Mesodermal cell (in vitro differentiated cells): ENCODE results near the gene OR51D1. TPM values are rescaled to one million over a fixed set of nuclear protein-coding genes. Genes with fewer than 3 reads are reported as not detected.

ENCODE experiments used
- H3K27ac ChIP-seq: 2 replicates; pipeline ENCODE4 v1.7.0; 2013; ENCODE audit warnings: mild to moderate bottlenecking, low read depth, low read length, moderate library complexity; ENCODE audit not compliant: severe bottlenecking
- H3K36me3 ChIP-seq: 2 replicates; pipeline ENCODE4 v1.7.1; 2013; ENCODE audit warnings: mild to moderate bottlenecking, low read length, moderate library complexity; ENCODE audit not compliant: control insufficient read depth, insufficient read depth
- H3K4me1 ChIP-seq: one replicate; pipeline ENCODE4 v1.7.1; 2013; ENCODE audit warnings: mild to moderate bottlenecking, low read length; ENCODE audit not compliant: insufficient read depth, control insufficient read depth, poor library complexity, severe bottlenecking
- H3K4me3 ChIP-seq: 2 replicates; pipeline ENCODE4 v1.7.0; 2013; ENCODE audit warnings: low read length, control low read depth, mild to moderate bottlenecking; ENCODE audit not compliant: insufficient read depth, poor library complexity, severe bottlenecking; ENCODE audit errors: extremely low read depth
- H3K9me3 ChIP-seq: 2 replicates; pipeline ENCODE4 v1.7.1; 2013; ENCODE audit warnings: mild to moderate bottlenecking, low read length, moderate library complexity; ENCODE audit not compliant: control insufficient read depth
- WGBS, 2 experiments: methylation state at CpG; one replicate each; pipeline ENCODE4 v1.1.5; 2013; ENCODE audit warnings: missing lambda C conversion rate in 2 of 2; ENCODE audit not compliant: insufficient coverage in 2 of 2; 5-methylcytosine and 5-hydroxymethylcytosine counted together
- polyA plus RNA-seq, 2 experiments: library from polyadenylated mRNA; stranded (reverse); fragments of 50-300 nt; gene quantifications; one replicate each; pipeline ENCODE4 v1.2.3, GENCODE V29; 2013

The OR51D1 gene, protein sequence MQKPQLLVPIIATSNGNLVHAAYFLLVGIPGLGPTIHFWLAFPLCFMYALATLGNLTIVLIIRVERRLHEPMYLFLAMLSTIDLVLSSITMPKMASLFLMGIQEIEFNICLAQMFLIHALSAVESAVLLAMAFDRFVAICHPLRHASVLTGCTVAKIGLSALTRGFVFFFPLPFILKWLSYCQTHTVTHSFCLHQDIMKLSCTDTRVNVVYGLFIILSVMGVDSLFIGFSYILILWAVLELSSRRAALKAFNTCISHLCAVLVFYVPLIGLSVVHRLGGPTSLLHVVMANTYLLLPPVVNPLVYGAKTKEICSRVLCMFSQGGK
- not detected for polyA plus RNA-seq (2013, experiment 1 of 2)
- not detected for polyA plus RNA-seq (2013, experiment 2 of 2)

DNA sequence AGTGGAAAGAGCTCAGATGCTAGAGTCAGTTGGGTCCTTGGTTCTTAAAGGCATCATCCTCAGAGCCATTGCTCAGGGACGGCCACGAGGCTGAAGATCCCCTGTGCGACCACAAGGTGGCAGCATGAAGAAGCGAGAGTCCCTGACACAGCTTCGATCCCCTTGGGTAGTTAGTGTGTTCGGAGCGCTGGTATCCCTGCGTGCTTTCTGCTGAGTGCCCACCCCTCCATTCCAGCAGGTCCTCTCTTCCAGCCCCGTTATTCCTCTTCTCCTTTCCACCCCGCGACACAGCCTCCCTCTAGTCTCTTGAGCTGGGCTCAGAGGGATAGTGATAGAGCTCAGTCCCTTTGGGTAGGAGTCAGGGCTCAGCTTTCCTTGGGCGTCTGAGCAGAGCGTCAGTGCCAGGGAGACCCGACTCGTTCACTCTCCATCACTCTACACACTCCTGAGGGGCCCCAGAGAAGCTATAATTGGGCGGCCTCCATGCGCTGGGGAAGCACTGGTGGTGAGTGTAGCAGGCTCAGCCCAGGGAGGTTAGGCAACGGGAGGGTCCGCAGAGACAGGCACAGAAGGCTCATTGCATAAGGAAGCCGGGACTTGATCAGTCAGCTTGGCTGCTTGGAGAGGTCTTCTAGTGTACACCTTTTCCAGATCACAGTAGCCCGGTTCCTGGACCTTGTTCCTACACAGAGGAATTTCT is at the start of gene OR51D1:
TSS of gene OR51D1 (plus strand) at position 516 of the 700 bp plus-strand sequence. CDS start 2,314 bp downstream, outside the sequence.
- Histone ChIP-seq H3K4me3 (no peak within 1 kb of the TSS), H3K4me1 (peaks cover 5% of the 10 kb centered on the region), H3K9me3 (no peaks in the 10 kb centered on the region), H3K36me3 (no peaks in the 10 kb centered on the region), H3K27ac (no peak within 1 kb of the TSS)
- 39 to 41% methylated on average over 9 to 13 of the region's 21 CpGs for WGBS, 2 experiments

DNA sequence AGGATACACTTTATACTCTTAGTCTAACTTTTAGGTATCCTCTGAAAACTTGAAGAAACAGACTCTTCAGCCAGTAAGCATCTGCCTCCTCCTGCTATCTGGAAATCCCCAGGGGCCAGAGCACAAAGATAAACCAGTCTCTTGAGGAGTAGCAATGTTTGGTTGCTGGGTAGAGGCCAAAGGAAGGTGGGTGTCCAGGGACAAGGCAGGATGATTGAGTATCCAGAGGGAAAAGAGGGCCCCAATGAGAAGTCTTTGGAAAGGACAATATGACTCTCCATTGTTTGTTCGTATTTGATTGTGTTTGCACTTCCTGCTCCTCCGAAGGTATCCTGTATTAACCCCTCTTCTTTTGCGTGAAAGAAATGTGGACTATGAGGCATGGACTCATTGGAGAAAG is 48.3 kb upstream of the OR51D1 start:
- H3K36me3 ChIP-seq, result no peaks in the 10 kb centered on the region
- 80% methylated on average over 1 of the region's 3 CpGs; no CpG with 5 or more reads in 1 of the 2 experiments for WGBS, 2 experiments
- no peaks in the 10 kb centered on the region for H3K4me1 ChIP-seq
- no peak overlapping the region for H3K27ac ChIP-seq
- H3K4me3 ChIP-seq, result no peak overlapping the region
- H3K9me3 ChIP-seq, result no peaks in the 10 kb centered on the region

DNA sequence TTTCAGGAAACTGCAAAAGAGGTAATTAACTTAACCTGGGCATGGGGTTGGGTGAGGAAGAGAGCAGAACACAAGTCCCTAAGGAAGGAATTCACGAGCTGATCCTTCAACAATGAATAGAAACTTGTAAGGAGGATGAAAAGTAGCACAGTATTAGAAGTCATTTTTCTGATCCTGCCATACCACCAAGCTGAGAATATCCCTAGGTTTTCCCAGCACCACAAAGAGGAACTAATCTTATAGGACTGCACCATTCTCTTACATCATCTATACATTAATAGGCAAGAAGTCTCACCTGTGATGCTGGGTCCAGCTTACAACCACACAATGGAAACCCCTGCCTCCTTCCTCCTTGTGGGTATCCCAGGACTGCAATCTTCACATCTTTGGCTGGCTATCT is 43.5 kb upstream of the OR51D1 start, which contains the start of gene OR52I1:
TSS of gene OR52I1 (plus strand) at position 301 of the 400 bp plus-strand sequence. CDS start at position 301, 0 bp downstream.
- Histone ChIP-seq H3K4me3 (no peak within 1 kb of the TSS), H3K36me3 (no peaks in the 10 kb centered on the region), H3K9me3 (no peaks in the 10 kb centered on the region), H3K27ac (no peak within 1 kb of the TSS), H3K4me1 (no peaks in the 10 kb centered on the region)
- WGBS, 2 experiments, result no CpG with 5 or more reads among the region's 1 CpG

DNA sequence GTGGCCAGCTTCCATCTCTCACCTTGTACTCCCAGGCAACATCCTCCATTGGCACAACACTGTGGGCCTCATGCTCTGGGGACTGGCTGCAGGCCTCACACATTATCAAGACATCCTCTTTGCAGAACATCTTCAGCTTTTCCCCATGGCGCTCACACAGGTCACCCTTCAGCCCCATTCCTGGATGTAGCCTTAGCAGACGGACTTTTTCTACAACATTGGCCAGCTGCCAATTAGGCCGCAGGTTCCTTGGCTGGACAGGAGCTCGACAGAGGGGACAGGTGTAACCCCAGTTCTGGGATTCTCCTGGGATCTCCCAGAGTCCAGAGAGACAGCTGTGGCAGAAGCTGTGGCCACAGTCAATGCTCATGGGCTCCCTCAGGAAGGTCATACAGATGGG is 32.2 kb upstream of the OR51D1 start:
- Histone ChIP-seq H3K27ac (no peak overlapping the region), H3K4me3 (no peak overlapping the region), H3K4me1 (no peaks in the 10 kb centered on the region), H3K36me3 (peaks cover 8% of the 10 kb centered on the region), H3K9me3 (no peaks in the 10 kb centered on the region)
- 89 to 95% methylated on average over 4 of the region's 4 CpGs for WGBS, 2 experiments

DNA sequence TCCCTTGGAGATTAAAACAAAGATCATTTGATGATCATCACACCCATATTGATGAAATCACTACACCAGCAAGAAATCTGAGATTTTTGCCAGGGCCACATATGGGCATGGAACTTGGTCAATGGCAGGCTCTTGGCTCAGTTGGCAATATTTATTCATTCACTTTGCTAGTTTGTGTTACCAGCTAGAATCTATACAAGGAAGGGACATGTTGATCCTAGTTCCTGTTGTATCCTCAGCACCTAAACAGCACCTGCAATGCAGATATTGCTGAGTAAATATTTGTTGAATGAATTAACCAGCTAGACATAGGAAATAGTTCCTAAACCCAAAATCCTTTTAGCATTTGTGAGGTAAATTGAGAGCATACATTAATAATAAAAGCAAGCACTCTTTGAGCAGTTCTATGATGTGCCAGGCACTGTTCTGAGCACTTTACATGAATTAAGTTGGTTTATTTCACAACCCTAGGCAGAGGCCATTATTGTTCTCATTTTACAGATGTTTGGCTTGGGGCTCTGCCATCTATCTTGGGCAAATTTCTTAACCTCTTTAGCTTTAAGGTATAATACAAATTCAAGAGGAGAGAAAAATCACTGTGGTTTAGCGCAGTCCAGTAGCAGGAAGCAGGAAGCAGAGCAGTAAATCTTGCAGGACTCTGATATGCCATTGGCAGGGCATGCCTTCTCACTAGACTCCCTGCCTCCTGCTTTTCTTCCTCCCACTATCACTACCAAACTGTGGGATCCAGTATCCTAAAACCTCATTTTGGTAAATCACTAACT is 30.9 kb upstream of the OR51D1 start:
- Histone ChIP-seq H3K36me3 (peaks cover under 1% of the 10 kb centered on the region), H3K4me1 (no peaks in the 10 kb centered on the region), H3K9me3 (no peaks in the 10 kb centered on the region), H3K27ac (no peak overlapping the region), H3K4me3 (no peak overlapping the region)
- 80 to 100% methylated on average over 1 of the region's 1 CpG for WGBS, 2 experiments

DNA sequence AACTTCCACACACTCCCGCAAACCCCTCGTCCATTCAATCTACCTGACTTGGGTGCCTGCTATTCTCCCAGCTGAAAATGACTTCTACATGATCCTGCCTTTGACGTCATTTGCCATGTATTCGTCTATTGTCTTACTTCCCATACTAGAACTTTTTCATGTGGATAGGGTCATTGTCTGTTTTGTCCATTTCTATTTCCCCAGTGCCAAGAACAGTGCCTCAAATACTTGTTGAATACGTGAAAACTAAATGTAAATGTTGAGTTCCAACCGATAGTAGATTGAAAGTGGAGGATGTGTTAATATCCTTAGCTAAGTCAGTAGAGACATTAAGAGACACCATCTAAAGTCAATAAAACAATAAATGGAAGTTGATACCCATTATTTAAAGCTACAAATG is 30.2 kb upstream of the OR51D1 start:
- peak overlapping the region; percentile 58 for H3K4me3 ChIP-seq
- WGBS, 2 experiments, result 76 to 93% methylated on average over 3 to 4 of the region's 6 CpGs
- H3K9me3 ChIP-seq, result no peaks in the 10 kb centered on the region
- no peak overlapping the region for H3K27ac ChIP-seq
- no peaks in the 10 kb centered on the region for H3K4me1 ChIP-seq
- H3K36me3 ChIP-seq, result no peaks in the 10 kb centered on the region

DNA sequence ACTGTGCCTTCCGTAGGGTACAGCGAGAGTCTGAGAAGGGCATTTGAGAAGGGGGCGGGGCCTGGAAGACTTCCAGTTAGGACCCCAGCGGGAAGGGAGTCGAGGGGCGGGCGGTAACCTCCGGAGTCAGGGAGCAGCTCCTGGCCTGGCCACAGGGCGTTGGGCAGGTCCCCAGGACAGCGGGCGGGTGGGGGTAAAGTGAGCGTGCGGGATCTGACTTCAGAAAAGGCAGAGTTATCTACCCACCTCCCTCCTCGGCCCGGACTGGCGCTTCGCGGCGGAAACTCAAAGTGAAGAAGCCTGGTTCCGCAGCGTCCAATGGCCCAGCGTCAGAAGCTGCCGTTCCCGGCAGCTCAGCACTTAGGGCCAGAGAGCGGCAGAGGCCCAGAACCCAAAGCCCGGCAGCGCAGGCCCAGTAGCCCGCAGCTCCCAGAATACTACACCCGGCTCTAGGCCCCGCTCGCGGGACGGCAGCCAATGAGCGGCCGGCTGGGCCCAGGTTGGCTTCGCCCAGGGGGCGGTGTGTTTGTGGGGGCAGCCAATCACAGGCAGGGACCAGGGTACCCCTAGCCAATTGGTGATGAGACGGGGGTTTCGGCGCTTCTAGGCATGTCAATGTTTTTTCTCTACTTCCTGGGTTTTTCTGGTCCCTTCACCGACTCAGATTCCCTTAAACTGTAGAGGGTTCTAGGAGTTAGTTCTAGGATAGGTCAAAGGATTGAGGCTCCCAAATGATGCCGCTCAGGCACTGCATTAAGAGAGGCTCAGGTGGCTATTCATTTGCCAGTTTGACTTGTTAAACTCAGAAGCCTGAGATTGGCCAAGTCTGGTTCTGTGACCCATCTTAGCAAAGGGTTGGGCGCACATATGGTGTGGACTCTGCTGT is 29.3 kb upstream of the OR51D1 start, which contains the start of gene TRIM68:
TSS of gene TRIM68 (minus strand) at position 451 of the 886 bp plus-strand sequence. CDS start 2,727 bp downstream, outside the sequence.
- 8% methylated on average over 29 to 33 of the region's 43 CpGs for WGBS, 2 experiments
- Histone ChIP-seq H3K4me3 (peak within 1 kb of the TSS; percentile 58), H3K9me3 (no peaks in the 10 kb centered on the region), H3K36me3 (no peaks in the 10 kb centered on the region), H3K27ac (peak within 1 kb of the TSS; percentile 86), H3K4me1 (no peaks in the 10 kb centered on the region)

DNA sequence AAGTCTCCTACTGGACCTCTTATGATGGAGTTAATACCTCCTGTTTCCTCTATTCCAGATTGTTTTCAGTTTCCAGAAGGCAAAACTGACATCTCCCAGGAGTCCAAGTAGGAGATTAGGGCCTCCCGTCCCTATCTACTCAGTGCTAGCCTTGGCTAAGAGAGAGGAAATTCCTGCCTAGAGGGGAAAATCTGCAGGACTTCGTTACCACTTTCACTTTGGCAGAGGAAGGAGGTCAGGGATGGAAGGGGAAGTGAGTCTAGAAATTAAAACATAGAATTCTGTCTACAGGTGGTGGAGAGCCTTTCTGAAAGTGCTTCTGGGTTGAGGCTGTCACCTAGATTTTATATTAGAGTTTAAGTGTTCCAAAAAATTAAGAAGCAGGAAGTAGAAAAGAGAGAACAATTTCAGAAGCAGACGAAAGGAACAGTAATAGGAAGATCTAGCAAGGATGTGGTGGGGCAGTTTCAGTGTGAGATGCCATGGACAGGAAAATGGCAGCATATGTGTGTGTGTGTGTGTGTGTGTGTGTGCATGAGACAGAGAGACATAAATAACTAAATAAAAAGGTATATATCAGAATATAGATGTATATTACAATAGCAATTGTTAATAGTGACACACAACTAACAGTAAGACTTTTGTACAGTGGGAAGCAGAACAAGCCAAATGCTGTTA is 26.9 kb upstream of the OR51D1 start:
- Histone ChIP-seq H3K36me3 (no peaks in the 10 kb centered on the region), H3K9me3 (no peaks in the 10 kb centered on the region), H3K4me1 (no peaks in the 10 kb centered on the region), H3K4me3 (no peak overlapping the region), H3K27ac (no peak overlapping the region)
- 50 to 82% methylated on average over 1 to 2 of the region's 3 CpGs for WGBS, 2 experiments

DNA sequence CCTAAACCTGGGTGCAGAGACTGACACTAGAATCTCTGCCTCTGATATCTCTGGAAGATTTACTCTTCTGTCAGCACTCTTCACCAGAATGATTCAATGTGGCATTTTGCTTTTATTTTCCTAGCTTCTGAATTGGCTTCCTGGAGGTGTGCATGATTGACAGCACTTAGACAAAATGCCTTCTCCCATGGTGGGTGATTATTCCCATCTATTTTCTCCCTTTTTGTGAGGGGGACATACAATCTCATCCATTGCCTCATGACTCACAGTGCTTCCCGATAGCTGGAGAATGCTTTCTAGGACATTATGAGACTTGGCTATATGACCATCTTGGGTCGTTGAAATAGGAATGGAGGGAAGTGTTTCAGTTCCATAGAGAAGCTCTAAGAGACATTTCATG is 25.3 kb upstream of the OR51D1 start:
- Histone ChIP-seq H3K4me1 (no peaks in the 10 kb centered on the region), H3K4me3 (no peak overlapping the region), H3K27ac (no peak overlapping the region), H3K36me3 (no peaks in the 10 kb centered on the region), H3K9me3 (no peaks in the 10 kb centered on the region)
- no CpG with 5 or more reads among the region's 2 CpGs for WGBS, 2 experiments
